Measurements from ENCODE around the gene FRMD4A. TPM values are rescaled to one million over a fixed set of nuclear protein-coding genes. Genes with fewer than 3 reads are reported as not detected.
"Not testable (repeated sequence)": the region's sequence is repeated elsewhere in the genome, so short reads cannot be mapped to it uniquely, and the experiment has no call there.

The FRMD4A gene
- total RNA-seq, 1 experiment from 2014 or later = 7.1 TPM

- no peak for ATAC-seq
- Histone ChIP-seq H3K9ac (ENCODE audit: low read length) (no peak overlapping the region), H4K20me1 (ENCODE audit: low read length) (no peaks in the 10 kb centered on the region)
Observed at GRCh38 chr10:14236341-14236740, 94.4 kb downstream of the FRMD4A start.

GRCh38 chr10:14235566-14236195, 95.0 kb downstream of the FRMD4A start:
- BruUV-seq (replicated peaks) = no TSS peak
- Histone ChIP-seq H3K4me1 (ENCODE audit: insufficient read depth, low read length) (no peaks in the 10 kb centered on the region), H3K9ac (ENCODE audit: low read length) (no peak overlapping the region), H2AFZ (ENCODE audit: low read length) (no peak overlapping the region), H3F3A (ENCODE audit: low read length, unreplicated experiment) (no peaks in the 10 kb centered on the region), H3K9me2 (replicated peaks; ENCODE audit: low read length) (no peaks in the 10 kb centered on the region), H4K20me1 (ENCODE audit: low read length) (no peaks in the 10 kb centered on the region), H3K27ac (ENCODE audit: low read length) (no peak overlapping the region), H3K9me3 (ENCODE audit: low read length) (no peaks in the 10 kb centered on the region), H3K36me3 (ENCODE audit: low read depth, low read length) (no peaks in the 10 kb centered on the region), H3K4me2 (ENCODE audit: low read length) (no peak overlapping the region), H3K27me3 (ENCODE audit: low read length) (no peaks in the 10 kb centered on the region), H3K4me3 (ENCODE audit: low read length) (no peak overlapping the region), H3K79me2 (ENCODE audit: low read length) (no peaks in the 10 kb centered on the region)
- ChIA-PET CTCF (no interaction called here), POLR2A (ENCODE audit: unreplicated experiment) (no interaction called here)
- ATAC-seq = no peak
- intact Hi-C loops (cut with micrococcal nuclease) = no loop called here
- TF ChIP-seq EZH2 (IDR thresholded peaks at IDR 0.05; ENCODE audit: low read length, unreplicated experiment) (no peak), CTCF (conservative IDR thresholded peaks at IDR 0.05; ENCODE audit: low read depth, low read length) (no peak), EZH2phosphoT487 (IDR thresholded peaks at IDR 0.05; ENCODE audit: borderline replicate concordance, low read length) (no peak)
- DNase-seq = no peak

More at GRCh38 chr10:14236341-14236740, 94.4 kb downstream of the FRMD4A start:
- H2AFZ ChIP-seq (ENCODE audit: low read length) = no peak overlapping the region
- no peak for DNase-seq
- H3K36me3 ChIP-seq (ENCODE audit: low read depth, low read length) = no peaks in the 10 kb centered on the region
- H3K4me2 ChIP-seq (ENCODE audit: low read length) = no peak overlapping the region
- H3K4me3 ChIP-seq (ENCODE audit: low read length) = no peak overlapping the region
- CTCF ChIA-PET = no interaction called here
- no peaks in the 10 kb centered on the region for H3K9me2 ChIP-seq (replicated peaks; ENCODE audit: low read length)
- H3K9me3 ChIP-seq (ENCODE audit: low read length) = no peaks in the 10 kb centered on the region
- no peaks in the 10 kb centered on the region for H3K4me1 ChIP-seq (ENCODE audit: insufficient read depth, low read length)
- TF ChIP-seq EZH2phosphoT487 (IDR thresholded peaks at IDR 0.05; ENCODE audit: borderline replicate concordance, low read length) = no peak
- TF ChIP-seq CTCF (conservative IDR thresholded peaks at IDR 0.05; ENCODE audit: low read depth, low read length) = no peak
- TF ChIP-seq EZH2 (IDR thresholded peaks at IDR 0.05; ENCODE audit: low read length, unreplicated experiment) = no peak
- POLR2A ChIA-PET (ENCODE audit: unreplicated experiment) = no interaction called here
- intact Hi-C loops (cut with micrococcal nuclease) = no loop called here
- no peak overlapping the region for H3K27ac ChIP-seq (ENCODE audit: low read length)
- no peaks in the 10 kb centered on the region for H3K27me3 ChIP-seq (ENCODE audit: low read length)
- H3F3A ChIP-seq (ENCODE audit: low read length, unreplicated experiment) = no peaks in the 10 kb centered on the region
- no TSS peak for BruUV-seq (replicated peaks)
- H3K79me2 ChIP-seq (ENCODE audit: low read length) = no peaks in the 10 kb centered on the region

- no peaks in the 10 kb centered on the region for H3K79me2 ChIP-seq (ENCODE audit: low read length)
- H3K4me1 ChIP-seq (ENCODE audit: insufficient read depth, low read length) = no peaks in the 10 kb centered on the region
- intact Hi-C loops (cut with micrococcal nuclease) = no loop called here
- H3K9ac ChIP-seq (ENCODE audit: low read length) = no peak overlapping the region
- no peaks in the 10 kb centered on the region for H3K36me3 ChIP-seq (ENCODE audit: low read depth, low read length)
- TF ChIP-seq CTCF (conservative IDR thresholded peaks at IDR 0.05; ENCODE audit: low read depth, low read length) = no peak
- no peak for TF ChIP-seq EZH2 (IDR thresholded peaks at IDR 0.05; ENCODE audit: low read length, unreplicated experiment)
- TF ChIP-seq EZH2phosphoT487 (IDR thresholded peaks at IDR 0.05; ENCODE audit: borderline replicate concordance, low read length) = no peak
- ATAC-seq (no peak), DNase-seq (no peak)
- no peaks in the 10 kb centered on the region for H3K9me2 ChIP-seq (replicated peaks; ENCODE audit: low read length)
- H3K27ac ChIP-seq (ENCODE audit: low read length) = no peak overlapping the region
- no peaks in the 10 kb centered on the region for H3F3A ChIP-seq (ENCODE audit: low read length, unreplicated experiment)
- H3K9me3 ChIP-seq (ENCODE audit: low read length) = no peaks in the 10 kb centered on the region
- ChIA-PET POLR2A (ENCODE audit: unreplicated experiment) (no interaction called here), CTCF (no interaction called here)
- no peak overlapping the region for H3K4me3 ChIP-seq (ENCODE audit: low read length)
- no peak overlapping the region for H3K4me2 ChIP-seq (ENCODE audit: low read length)
- H3K27me3 ChIP-seq (ENCODE audit: low read length) = no peaks in the 10 kb centered on the region
- no TSS peak for BruUV-seq (replicated peaks)
- no peaks in the 10 kb centered on the region for H4K20me1 ChIP-seq (ENCODE audit: low read length)
- H2AFZ ChIP-seq (ENCODE audit: low read length) = no peak overlapping the region
Observed at GRCh38 chr10:14233566-14233965, 97.2 kb downstream of the FRMD4A start.

- H3K4me2 ChIP-seq (ENCODE audit: low read length); H3K9me2 ChIP-seq (replicated peaks; ENCODE audit: low read length); CTCF ChIA-PET; H2AFZ ChIP-seq (ENCODE audit: low read length); H3K27ac ChIP-seq (ENCODE audit: low read length); H3K36me3 ChIP-seq (ENCODE audit: low read depth, low read length); DNase-seq; intact Hi-C loops (cut with micrococcal nuclease); H3K9me3 ChIP-seq (ENCODE audit: low read length); H3K9ac ChIP-seq (ENCODE audit: low read length); ATAC-seq; H3K4me1 ChIP-seq (ENCODE audit: insufficient read depth, low read length); H4K20me1 ChIP-seq (ENCODE audit: low read length); BruUV-seq (replicated peaks); POLR2A ChIA-PET (ENCODE audit: unreplicated experiment); H3K4me3 ChIP-seq (ENCODE audit: low read length); H3F3A ChIP-seq (ENCODE audit: low read length, unreplicated experiment); H3K79me2 ChIP-seq (ENCODE audit: low read length): not testable (repeated sequence)
- H3K27me3 ChIP-seq (ENCODE audit: low read length) = peaks cover 20% of the 10 kb centered on the region; the same call in 1 of the 2 replicates
Observed at GRCh38 chr10:14228798-14229197, 101.9 kb downstream of the FRMD4A start.
